Measurements from ENCODE around the gene PGM3. TPM values are rescaled to one million over a fixed set of nuclear protein-coding genes. Genes with fewer than 3 reads are reported as not detected.

Gene PGM3
- total and polyA plus RNA-seq, 3 donors from 2014 or later = 27.9 to 69.1 (median 36.3) TPM

DNA sequence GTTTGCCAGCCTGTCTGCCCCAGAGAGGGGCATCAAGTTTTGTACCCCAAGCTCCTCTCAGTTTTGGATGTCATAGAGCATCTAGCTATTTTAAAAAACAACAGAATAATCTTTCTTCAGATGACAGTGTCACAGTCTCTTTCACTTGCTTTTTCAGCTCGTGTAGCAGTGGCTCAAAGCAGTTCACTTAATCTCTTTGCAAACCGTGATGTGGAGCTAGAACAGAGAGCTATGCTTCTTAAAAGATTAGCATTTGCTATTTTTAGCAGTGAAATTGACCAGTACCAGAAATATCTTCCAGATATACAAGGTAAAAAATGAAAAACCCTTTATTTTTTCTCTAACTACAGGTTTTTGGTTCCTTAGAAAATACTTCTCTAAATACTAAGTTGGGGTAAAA is 37.3 kb downstream of the PGM3 start:
- Histone ChIP-seq H3K36me3 (ENCODE audit: low read depth, missing control alignments) (no peaks in the 10 kb centered on the region), H3K9me3 (no peaks in the 10 kb centered on the region), H3K27ac (no peak overlapping the region), H3K4me1 (no peaks in the 10 kb centered on the region), H3K4me3 (no peak overlapping the region), H3K27me3 (no peaks in the 10 kb centered on the region)
- 21 to 43% methylated on average over 2 of the region's 2 CpGs for WGBS, 2 donors
- no peak for TF ChIP-seq POLR2A (IDR thresholded peaks at IDR 0.05)
- TF ChIP-seq, protein P1, sequence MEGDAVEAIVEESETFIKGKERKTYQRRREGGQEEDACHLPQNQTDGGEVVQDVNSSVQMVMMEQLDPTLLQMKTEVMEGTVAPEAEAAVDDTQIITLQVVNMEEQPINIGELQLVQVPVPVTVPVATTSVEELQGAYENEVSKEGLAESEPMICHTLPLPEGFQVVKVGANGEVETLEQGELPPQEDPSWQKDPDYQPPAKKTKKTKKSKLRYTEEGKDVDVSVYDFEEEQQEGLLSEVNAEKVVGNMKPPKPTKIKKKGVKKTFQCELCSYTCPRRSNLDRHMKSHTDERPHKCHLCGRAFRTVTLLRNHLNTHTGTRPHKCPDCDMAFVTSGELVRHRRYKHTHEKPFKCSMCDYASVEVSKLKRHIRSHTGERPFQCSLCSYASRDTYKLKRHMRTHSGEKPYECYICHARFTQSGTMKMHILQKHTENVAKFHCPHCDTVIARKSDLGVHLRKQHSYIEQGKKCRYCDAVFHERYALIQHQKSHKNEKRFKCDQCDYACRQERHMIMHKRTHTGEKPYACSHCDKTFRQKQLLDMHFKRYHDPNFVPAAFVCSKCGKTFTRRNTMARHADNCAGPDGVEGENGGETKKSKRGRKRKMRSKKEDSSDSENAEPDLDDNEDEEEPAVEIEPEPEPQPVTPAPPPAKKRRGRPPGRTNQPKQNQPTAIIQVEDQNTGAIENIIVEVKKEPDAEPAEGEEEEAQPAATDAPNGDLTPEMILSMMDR (IDR thresholded peaks at IDR 0.05) = no peak
- DNase-seq = no peak
- intact Hi-C loops (cut with DNase I; ENCODE audit: low total_unique reads) = no loop called here

DNA sequence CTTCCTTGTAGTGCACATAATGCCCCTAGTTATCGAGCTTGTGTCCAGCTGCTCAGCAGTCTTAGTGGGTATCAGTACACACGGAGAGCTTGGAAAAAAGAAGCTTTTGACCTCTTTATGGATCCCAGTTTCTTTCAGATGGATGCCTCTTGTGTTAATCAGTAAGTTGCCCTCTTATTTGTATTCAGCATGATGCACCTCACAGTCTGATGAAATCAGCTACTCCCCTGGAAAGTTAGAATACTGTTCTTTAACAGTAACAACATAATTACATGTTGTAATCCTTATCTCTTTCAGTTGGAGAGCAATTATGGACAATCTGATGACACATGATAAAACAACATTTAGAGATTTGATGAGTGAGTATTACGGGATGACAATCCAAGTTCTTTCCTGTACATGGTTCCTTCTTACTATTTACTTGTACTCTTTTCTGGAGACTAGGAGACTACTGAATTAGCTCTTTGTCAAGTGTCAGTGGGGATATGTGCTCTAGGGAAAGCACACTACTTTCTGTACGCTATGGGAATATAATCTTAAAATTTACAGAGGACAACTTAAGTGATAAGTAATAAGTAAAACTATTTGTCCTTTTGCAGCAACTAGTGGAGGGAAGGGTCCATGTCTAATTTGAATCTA is 39.1 kb downstream of the PGM3 start:
- intact Hi-C loops (cut with DNase I; ENCODE audit: low total_unique reads) = no loop called here
- WGBS, 2 donors = 70 to 75% methylated on average over 4 of the region's 4 CpGs
- H3K4me3 ChIP-seq = no peak overlapping the region
- H3K27me3 ChIP-seq = no peaks in the 10 kb centered on the region
- no peaks in the 10 kb centered on the region for H3K4me1 ChIP-seq
- H3K36me3 ChIP-seq (ENCODE audit: low read depth, missing control alignments) = no peaks in the 10 kb centered on the region
- H3K27ac ChIP-seq = no peak overlapping the region
- H3K9me3 ChIP-seq = no peaks in the 10 kb centered on the region
- no peak for DNase-seq
- TF ChIP-seq POLR2A (IDR thresholded peaks at IDR 0.05) = no peak
- TF ChIP-seq, protein P1 (IDR thresholded peaks at IDR 0.05) = no peak

DNA sequence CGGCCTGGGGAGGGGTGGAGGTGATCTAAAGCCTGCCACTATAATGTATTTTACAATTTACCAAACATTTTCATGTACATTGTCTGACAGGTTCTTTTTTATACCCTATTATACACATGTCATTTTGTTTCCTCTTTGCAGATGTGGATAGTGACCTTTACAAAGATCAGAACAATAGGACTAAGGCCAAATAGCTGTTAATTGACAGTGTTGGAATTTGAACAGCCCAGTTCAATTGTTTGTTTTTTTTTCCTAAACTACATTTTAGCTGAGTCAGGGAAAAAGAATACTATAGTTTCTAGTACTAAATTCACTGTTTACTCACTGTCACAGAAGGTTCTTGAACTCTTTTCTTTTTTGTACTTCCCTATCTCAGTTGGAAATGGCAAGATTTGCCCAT is 40.2 kb downstream of the PGM3 start:
- Histone ChIP-seq H3K27me3 (no peaks in the 10 kb centered on the region), H3K36me3 (ENCODE audit: low read depth, missing control alignments) (no peaks in the 10 kb centered on the region), H3K9me3 (no peaks in the 10 kb centered on the region), H3K4me1 (no peaks in the 10 kb centered on the region), H3K4me3 (no peak overlapping the region), H3K27ac (no peak overlapping the region)
- TF ChIP-seq POLR2A (IDR thresholded peaks at IDR 0.05) = no peak
- TF ChIP-seq, protein P1 (IDR thresholded peaks at IDR 0.05) = no peak
- WGBS, 2 donors = 90 to 94% methylated on average over 1 of the region's 1 CpG
- DNase-seq = no peak
- intact Hi-C loops (cut with DNase I; ENCODE audit: low total_unique reads) = no loop called here

DNA sequence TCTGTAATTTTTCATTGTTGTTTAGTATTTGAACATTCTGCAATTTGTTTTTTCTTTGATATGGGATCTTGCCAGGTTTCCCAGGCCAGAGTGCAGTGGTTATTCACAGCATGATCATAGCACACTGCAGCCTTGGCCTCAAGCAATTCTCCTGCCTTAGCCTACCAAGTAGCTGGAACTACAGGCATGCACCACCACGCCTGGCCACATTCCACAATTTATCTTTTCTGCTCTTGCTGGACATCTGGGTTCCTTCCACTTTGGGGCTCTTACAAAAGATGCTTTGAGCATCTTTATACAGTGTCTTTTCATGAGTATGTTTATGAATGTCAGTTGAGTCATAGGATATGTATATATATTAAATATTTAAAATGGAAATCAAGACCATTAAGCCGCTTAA is 42.0 kb downstream of the PGM3 start:
- no peak for DNase-seq
- Histone ChIP-seq H3K9me3 (no peaks in the 10 kb centered on the region), H3K27me3 (no peaks in the 10 kb centered on the region), H3K36me3 (ENCODE audit: low read depth, missing control alignments) (no peaks in the 10 kb centered on the region), H3K4me3 (no peak overlapping the region), H3K4me1 (no peaks in the 10 kb centered on the region), H3K27ac (no peak overlapping the region)
- 82 to 90% methylated on average over 2 of the region's 2 CpGs for WGBS, 2 donors
- intact Hi-C loops (cut with DNase I; ENCODE audit: low total_unique reads) = no loop called here
- TF ChIP-seq POLR2A (IDR thresholded peaks at IDR 0.05) = no peak
- TF ChIP-seq, protein P1 (IDR thresholded peaks at IDR 0.05) = no peak

DNA sequence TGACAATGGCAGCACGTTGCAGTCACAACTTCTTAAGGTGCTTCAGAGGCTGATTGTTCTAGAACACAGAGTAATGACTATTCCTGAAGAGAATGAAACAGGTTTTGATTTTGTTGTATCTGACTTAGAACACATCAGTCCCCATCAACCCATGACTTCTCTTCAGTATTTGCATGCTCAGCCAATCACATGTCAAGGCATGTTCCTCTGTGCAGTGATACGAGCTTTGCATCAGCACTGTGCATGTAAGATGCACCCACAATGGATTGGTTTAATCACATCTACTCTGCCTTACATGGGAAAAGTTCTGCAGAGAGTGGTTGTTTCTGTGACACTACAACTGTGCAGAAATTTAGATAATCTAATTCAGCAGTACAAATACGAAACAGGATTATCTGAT is 54.3 kb downstream of the PGM3 start:
- TF ChIP-seq, protein P1 (IDR thresholded peaks at IDR 0.05) = no peak
- no peak for TF ChIP-seq POLR2A (IDR thresholded peaks at IDR 0.05)
- no peaks in the 10 kb centered on the region for H3K9me3 ChIP-seq
- WGBS, 2 donors = 84 to 89% methylated on average over 3 of the region's 3 CpGs
- H3K4me3 ChIP-seq = no peak overlapping the region
- no peak overlapping the region for H3K27ac ChIP-seq
- no peaks in the 10 kb centered on the region for H3K27me3 ChIP-seq
- H3K36me3 ChIP-seq (ENCODE audit: low read depth, missing control alignments) = no peaks in the 10 kb centered on the region
- intact Hi-C loops (cut with DNase I; ENCODE audit: low total_unique reads) = no loop called here
- no peaks in the 10 kb centered on the region for H3K4me1 ChIP-seq
- DNase-seq = no peak

Data from testis (tissue), 3 donors.